GM12878 (cell line): ENCODE measurements around the gene CCP110. TPM values are rescaled to one million over a fixed set of nuclear protein-coding genes. Genes with fewer than 3 reads are reported as not detected.

Source experiments
- ATAC-seq: fragments of 200-7000 bp; cut with Tn5 transposase; 3 replicates; pipeline ENCODE4 v1.9.1; 2020; ENCODE audit warnings: mild to moderate bottlenecking, moderate library complexity
- BruUV-seq: library from RNA; stranded (reverse); fragments of 400-500 nt; replicated peaks from 2 replicates; lab custom pipeline; 2021; lab: Mats Ljungman, UMichigan
- CTCF ChIA-PET: fragments of 300-600 bp; sonication (Branson Sonifier 250); formaldehyde crosslinking; extraction: SDS; loops from one replicate; lab custom pipeline; 2021; ENCODE audit warnings: inconsistent platforms; lab: Yijun Ruan, JAX
- POLR2A ChIA-PET: fragments of 350-600 bp; formaldehyde crosslinking; extraction: SDS; loops from one replicate; lab custom pipeline; 2021; ENCODE audit warnings: inconsistent platforms; lab: Charles Lee
- RAD21 ChIA-PET: fragments of 300-600 bp; sonication (Branson Sonifier 250); formaldehyde crosslinking; loops from one replicate; lab custom pipeline; 2023; ENCODE audit warnings: antibody characterized with exemption; ENCODE audit not compliant: unreplicated experiment; lab: Charles Lee
- SMC1A ChIA-PET: fragments of 300-600 bp; sonication (Branson Sonifier 250); formaldehyde crosslinking; loops from one replicate; lab custom pipeline; 2023; ENCODE audit not compliant: unreplicated experiment, uncharacterized antibody; lab: Charles Lee
- DNase-seq: peaks from one replicate; pipeline ENCODE4 v3.0.0-alpha.2; 2011; ENCODE audit warnings: low read depth, low spot score
- FAIRE-seq: peaks from 3 replicates; lab custom pipeline; 2011; peaks lifted over from hg19 to GRCh38; lab: Jason Lieb, UNC
- H2AFZ ChIP-seq: 2 replicates; pipeline ENCODE4 v1.6.0; 2011; ENCODE audit warnings: low read depth, low read length, control low read depth; ENCODE audit not compliant: control insufficient read depth
- H3K27ac ChIP-seq: 2 replicates; pipeline ENCODE4 v1.5.1; 2011; ENCODE audit warnings: control low read depth; ENCODE audit not compliant: control insufficient read depth, insufficient read depth
- H3K27me3 ChIP-seq, 2 experiments: replicated peaks in 1 of 2; 2 replicates each; pipeline versions ENCODE4 v1.6.0 to v1.6.1; 2011; ENCODE audit warnings: low read length in 1 of 2; ENCODE audit not compliant: control insufficient read depth in 2 of 2, insufficient read depth in 2 of 2
- H3K36me3 ChIP-seq, 2 experiments: 2 replicates each; pipeline ENCODE4 v1.5.1; 2011; ENCODE audit warnings: low read length in 1 of 2; ENCODE audit not compliant: control insufficient read depth in 2 of 2, insufficient read depth in 2 of 2
- H3K4me1 ChIP-seq: 2 replicates; pipeline ENCODE4 v1.6.1; 2011; ENCODE audit warnings: mild to moderate bottlenecking, low read length, moderate library complexity, mixed read lengths; ENCODE audit not compliant: control insufficient read depth, insufficient read depth
- H3K4me2 ChIP-seq: 2 replicates; pipeline ENCODE4 v1.6.0; 2011; ENCODE audit warnings: control low read depth; ENCODE audit not compliant: control insufficient read depth, insufficient read depth
- H3K4me3 ChIP-seq: fragments of 200-600 bp; sonication (generic); 2 replicates; pipeline ENCODE4 v1.5.1; 2016
- H3K79me2 ChIP-seq: 2 replicates; pipeline ENCODE4 v1.6.0; 2011; ENCODE audit warnings: low read length; ENCODE audit not compliant: control insufficient read depth, insufficient read depth
- H3K9ac ChIP-seq: 2 replicates; pipeline ENCODE4 v1.8.0; 2011; ENCODE audit warnings: low read length, control low read depth, mixed read lengths; ENCODE audit not compliant: control insufficient read depth, insufficient read depth
- H3K9me3 ChIP-seq: replicated peaks from 3 replicates; pipeline ENCODE4 v1.5.1; 2011; ENCODE audit warnings: mild to moderate bottlenecking, low read length; ENCODE audit not compliant: control insufficient read depth, insufficient read depth
- H4K20me1 ChIP-seq: 2 replicates; pipeline ENCODE4 v1.6.0; 2011; ENCODE audit not compliant: control insufficient read depth, insufficient read depth
- CBFB ChIP-seq: IDR thresholded peaks from 2 replicates; pipeline ENCODE4 v1.6.1; 2016; ENCODE audit warnings: antibody characterized with exemption, low read depth
- DPF2 ChIP-seq: fragments of 450-650 bp; IDR thresholded peaks from 2 replicates; pipeline ENCODE4 v1.6.1; 2017; ENCODE audit warnings: mild to moderate bottlenecking
- ESRRA ChIP-seq: IDR thresholded peaks from 2 replicates; pipeline ENCODE4 v1.6.1; 2012; ENCODE audit warnings: mild to moderate bottlenecking, low read length, improper control_type of control experiment
- GABPA ChIP-seq: IDR thresholded peaks from 2 replicates; pipeline ENCODE4 v1.6.1; 2014; ENCODE audit warnings: antibody characterized with exemption, low read depth, mild to moderate bottlenecking, inconsistent platforms
- HDAC6 ChIP-seq: fragments of 200-600 bp; sonication (generic); IDR thresholded peaks from one replicate; pipeline ENCODE4 v1.8.0; 2017; ENCODE audit warnings: antibody characterized with exemption; ENCODE audit not compliant: unreplicated experiment
- KAT2A ChIP-seq: conservative IDR thresholded peaks from 2 replicates; pipeline ENCODE4 v1.6.1; 2011; ENCODE audit warnings: low read depth, low read length; ENCODE audit not compliant: control insufficient read depth
- KLF5 ChIP-seq: fragments of 450-650 bp; IDR thresholded peaks from 2 replicates; pipeline ENCODE4 v1.6.1; 2014; ENCODE audit warnings: mild to moderate bottlenecking; ENCODE audit not compliant: partially characterized antibody
- MTA3 ChIP-seq: IDR thresholded peaks from 2 replicates; pipeline ENCODE4 v1.6.1; 2012; ENCODE audit warnings: low read length, inconsistent platforms, borderline replicate concordance
- RAD51 ChIP-seq: fragments of 450-650 bp; IDR thresholded peaks from 2 replicates; pipeline ENCODE4 v1.6.1; 2016; ENCODE audit warnings: moderate library complexity, mild to moderate bottlenecking, inconsistent platforms
- SPI1 ChIP-seq: IDR thresholded peaks from 2 replicates; pipeline ENCODE4 v1.6.1; 2011; ENCODE audit warnings: low read depth, mild to moderate bottlenecking, low read length, moderate library complexity, borderline replicate concordance; ENCODE audit not compliant: insufficient read depth
- ZBTB40 ChIP-seq: fragments of 450-650 bp; IDR thresholded peaks from 2 replicates; pipeline ENCODE4 v1.6.1; 2016; ENCODE audit warnings: mild to moderate bottlenecking, moderate library complexity, borderline replicate concordance
- WGBS: methylation state at CpG from one replicate; pipeline ENCODE4 v1.1.6; 2016; ENCODE audit warnings: low lambda C conversion rate; ENCODE audit not compliant: insufficient replicate concordance, insufficient coverage; ENCODE audit errors: missing lambda C conversion rate; 5-methylcytosine and 5-hydroxymethylcytosine counted together
- in situ Hi-C: fragments of 300-500 bp; cut with MboI; formaldehyde crosslinking; loops from 9 replicates; pipeline ENCODE4 v1.14.3; 2018; ENCODE audit warnings: mixed read lengths
- intact Hi-C: fragments of 100-400 bp; cut with micrococcal nuclease; formaldehyde crosslinking; loops from one replicate; pipeline ENCODE4 v1.14.2; 2022; ENCODE audit not compliant: unreplicated experiment
- polyA plus RNA-seq, 11 experiments: library from polyadenylated mRNA; depleted of rRNA in 4 of 11; unstranded in 6 of 11; stranded (reverse) in 5 of 11; fragments of >200 nt; fragmentation: Nextera tagmentation in 4 of 11; fragmentation: Illumina TruSeq in 1 of 11; extraction: Ambion mirVana in 4 of 11; extraction: Trizol in 1 of 11; gene quantifications; 1 replicate in 1 of 11; 2 replicates in 10 of 11; pipeline versions ENCODE4 v1.2.1 to v1.2.3, GENCODE V29; 2011 to 2016; ENCODE audit warnings: inconsistent platforms in 2 of 11, missing spikeins in 2 of 11, low read depth in 1 of 11
- total RNA-seq, 4 experiments: library from RNA; depleted of rRNA in 3 of 4; stranded (reverse); fragments of >200 nt in 3 of 4; fragmentation: Illumina TruSeq in 1 of 4; extraction: Trizol in 1 of 4; gene quantifications; 2 replicates each; pipeline versions ENCODE4 v1.2.1 to v1.2.3, GENCODE V29; 2013 to 2021

Gene CCP110
- total and polyA plus RNA-seq, 10 of the 15 experiments (the other 5 are each of a cell fraction or from before 2014, with no cell fraction given), result 6.4 to 38.1 (median 26.7) TPM

- Histone ChIP-seq H3K9ac (no peak overlapping the region), H3K79me2 (peaks cover 8% of the 10 kb centered on the region), H4K20me1 (no peaks in the 10 kb centered on the region), H3K9me3 (0 out of 3 replicates have a peak, but pooled peaks cover 2% of the 10 kb centered on the region), H2AFZ (no peak overlapping the region), H3K27ac (no peak overlapping the region), H3K27me3 (no peaks in the 10 kb centered on the region), H3K4me2 (peak overlapping the region; percentile 15; the same call in 1 of the 2 replicates), H3K36me3 (peaks cover 0 to 10% of the 10 kb centered on the region in 2 experiments; a peak in 3 of 4 replicates), H3K4me3 (no peak overlapping the region; the same call in 1 of the 2 replicates), H3K4me1 (no peaks in the 10 kb centered on the region)
- ATAC-seq (no peak; the same call in 2 of the 3 replicates), DNase-seq (no peak), FAIRE-seq (peak; percentile 81)
- TF ChIP-seq KLF5 (no peak), SPI1 (peak; percentile 67)
- intact Hi-C loops, result no loop called here
- ChIA-PET SMC1A (interaction anchor here (1.0 to 1.7 kb wide), 4 partner anchors 11 to 419 kb away, joined by 3 to 5 read pairs (median 4); partner anchors contain the start of gene CCP110), RAD21 (interaction anchor here (0.6 to 1.5 kb wide), 3 partner anchors 7 to 43 kb away, joined by 3 to 4 read pairs (median 3); partner anchors contain the start of gene VPS35L), POLR2A (interaction anchor here (0.6 to 0.9 kb wide), 2 partner anchors 8 to 65 kb away, joined by 3 to 4 read pairs; partner anchors contain the start of gene GDE1), CTCF (interaction anchor here (1.5 to 3.0 kb wide), 3 partner anchors 9 to 43 kb away, joined by 4 to 16 read pairs (median 9); partner anchors contain the start of gene VPS35L)
- in situ Hi-C loops, result no loop called here
- no TSS peak for BruUV-seq
- 74% methylated on average over 4 of the region's 4 CpGs for WGBS
These were observed 10.2 kb upstream of the CCP110 start for GRCh38 chr16:19513377-19514053.

- 97% methylated on average over 2 of the region's 2 CpGs for WGBS
- CTCF ChIA-PET, result interaction anchor here (0.8 to 2.1 kb wide), 3 partner anchors 9 to 43 kb away, joined by 4 to 22 read pairs (median 6); no protein-coding TSS in a partner anchor
- Histone ChIP-seq H3K4me2 (0 out of 2 replicates have a peak overlapping the region, but pooled peaks have one; percentile 17), H3K4me3 (no peak overlapping the region), H3K79me2 (peaks cover 29% of the 10 kb centered on the region), H3K9ac (no peak overlapping the region), H3K9me3 (0 out of 3 replicates have a peak, but pooled peaks cover 2% of the 10 kb centered on the region), H2AFZ (no peak overlapping the region), H3K27ac (no peak overlapping the region), H3K4me1 (peaks cover 7% of the 10 kb centered on the region), H3K36me3 (peaks cover 0 to 10% of the 10 kb centered on the region in 2 experiments; a peak in 2 of 4 replicates), H3K27me3 (no peaks in the 10 kb centered on the region), H4K20me1 (no peaks in the 10 kb centered on the region)
- SMC1A ChIA-PET, result interaction anchor here (0.7 to 1.1 kb wide), 4 partner anchors 12 to 40 kb away, joined by 3 to 6 read pairs (median 4); partner anchors contain the start of gene VPS35L
- no peak for ATAC-seq
- in situ Hi-C loops (no loop called here), intact Hi-C loops (no loop called here)
- no TSS peak for BruUV-seq
- RAD21 ChIA-PET, result interaction anchor here (1.4 kb wide), 1 partner anchor 9 kb away, joined by 4 read pairs; no protein-coding TSS in a partner anchor
- DNase-seq, result no peak
- POLR2A ChIA-PET, result no interaction called here
- FAIRE-seq, result peak; percentile 75
- TF ChIP-seq DPF2, result no peak
- TF ChIP-seq CBFB, result no peak
- no peak for TF ChIP-seq KAT2A
- TF ChIP-seq GABPA, result no peak
- TF ChIP-seq ZBTB40, result no peak
- TF ChIP-seq ESRRA, result no peak
- no peak for TF ChIP-seq RAD51
- no peak for TF ChIP-seq MTA3
- TF ChIP-seq HDAC6, result no peak
These were observed 8.0 kb upstream of the CCP110 start for GRCh38 chr16:19515757-19516156.
